ENCODE data around the gene GULP1. TPM values are rescaled to one million over a fixed set of nuclear protein-coding genes. Genes with fewer than 3 reads are reported as not detected.

Gene GULP1
- total RNA-seq, 1 experiment from 2014 or later = 140 TPM

- Histone ChIP-seq H2BK120ac (ENCODE audit: low read depth, low read length, poor library complexity, severe bottlenecking) (no peak overlapping the region), H3T11ph (ENCODE audit: low read length) (no peak overlapping the region), H2BK5ac (ENCODE audit: insufficient read length, low read length) (no peak overlapping the region), H3K79me1 (ENCODE audit: insufficient read depth, low read depth, low read length, poor library complexity, severe bottlenecking) (no peaks in the 10 kb centered on the region), H3K18ac (ENCODE audit: insufficient read length, low read depth, low read length) (no peak overlapping the region), H4K5ac (ENCODE audit: insufficient read length, low read depth, low read length) (no peak overlapping the region), H3K79me2 (ENCODE audit: insufficient read depth, low read length) (no peaks in the 10 kb centered on the region), H3K9ac (ENCODE audit: extremely low read depth, insufficient read length, low read length) (no peak overlapping the region), H4K8ac (replicated peaks; ENCODE audit: insufficient read length, low read depth, low read length) (no peak overlapping the region), H3K4ac (ENCODE audit: low read depth, low read length) (no peak overlapping the region), H2BK12ac (ENCODE audit: insufficient read length, low read depth, low read length) (no peak overlapping the region), H3K4me2 (ENCODE audit: insufficient read depth, insufficient read length, low read length) (no peak overlapping the region), H3K4me1 (ENCODE audit: insufficient read depth, low read length) (no peaks in the 10 kb centered on the region), H2AK5ac (ENCODE audit: insufficient read length, low read length) (no peak overlapping the region), H3K14ac (ENCODE audit: insufficient read depth, low read length) (no peak overlapping the region), H3K23me2 (ENCODE audit: insufficient read length, low read depth, low read length, poor library complexity, severe bottlenecking) (no peaks in the 10 kb centered on the region), H3K27me3 (ENCODE audit: insufficient read depth, low read length) (no peaks in the 10 kb centered on the region), H3K27ac (ENCODE audit: insufficient read length, low read depth, low read length) (no peak overlapping the region), H2BK20ac (ENCODE audit: low read depth, low read length, poor library complexity, severe bottlenecking) (no peak overlapping the region), H4K20me1 (ENCODE audit: control insufficient read depth, insufficient read depth, insufficient read length) (no peaks in the 10 kb centered on the region), H2BK15ac (ENCODE audit: low read depth, low read length) (no peak overlapping the region), H2AFZ (ENCODE audit: low read length) (no peak overlapping the region), H4K91ac (ENCODE audit: insufficient read length, low read depth, low read length) (no peak overlapping the region), H3K56ac (ENCODE audit: insufficient read length, low read depth, low read length) (no peak overlapping the region), H3K9me3 (ENCODE audit: control insufficient read depth, low read depth, low read length) (no peaks in the 10 kb centered on the region), H3K23ac (ENCODE audit: insufficient read length, low read depth, low read length) (no peak overlapping the region)
- no peaks in the 10 kb centered on the region for H3K27me3 Mint-ChIP-seq (ENCODE audit: low read depth)
- H3K9me3 Mint-ChIP-seq = peaks cover 0 to 2% of the 10 kb centered on the region in 2 experiments; a peak in 2 of 5 replicates
- H3K4me1 Mint-ChIP-seq = 0 out of 4 replicates have a peak, but pooled peaks cover 0 to 2% of the 10 kb centered on the region in 2 experiments
- peak overlapping the region; percentile 15 to 86 (median 40); a peak in 5 of 7 replicates for H3K27ac Mint-ChIP-seq
- no peak for DNase-seq
- no peak for TF ChIP-seq CTCF (conservative IDR thresholded peaks at IDR 0.05)
- H3K4me3 Mint-ChIP-seq = no peak overlapping the region
- H3K36me3 Mint-ChIP-seq (ENCODE audit: insufficient read depth in 1 of 3, low read depth in 3 of 3) = peaks cover 25 to 31% (median 27%) of the 10 kb centered on the region in 3 experiments
These were observed 235.0 kb downstream of the GULP1 start for GRCh38 chr2:188526701-188527100.
